ENCODE results near the gene ROM1. TPM values are rescaled to one million over a fixed set of nuclear protein-coding genes. Genes with fewer than 3 reads are reported as not detected.
A peak's percentile ranks its signal among the peaks of the same experiment; 100 is the strongest.
"Not testable (repeated sequence)": the region's sequence is repeated elsewhere in the genome, so short reads cannot be mapped to it uniquely, and the experiment has no call there.

ROM1 gene
- total RNA-seq, 1 donor from 2014 or later, result 2.1 TPM

DNA sequence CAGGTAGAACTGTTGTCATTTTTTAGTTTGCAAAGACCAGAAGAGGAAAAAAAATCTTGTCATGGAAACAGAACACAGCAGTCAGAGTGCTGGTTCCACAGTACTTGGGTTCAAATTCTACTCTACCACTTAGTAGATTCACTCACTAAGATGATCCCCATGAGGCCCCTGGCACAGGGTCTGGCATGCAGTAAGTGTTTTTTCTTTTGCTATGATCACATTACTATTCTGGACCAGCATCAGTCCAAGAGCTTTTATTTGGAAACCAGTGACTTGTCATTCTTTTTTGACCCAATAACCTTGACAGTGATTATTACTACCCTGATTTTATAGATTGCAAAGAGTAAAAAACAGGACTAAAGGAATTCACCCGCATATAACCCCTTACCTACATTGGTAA lies 43.4 kb upstream of the ROM1 start:
- TF ChIP-seq, protein P1, sequence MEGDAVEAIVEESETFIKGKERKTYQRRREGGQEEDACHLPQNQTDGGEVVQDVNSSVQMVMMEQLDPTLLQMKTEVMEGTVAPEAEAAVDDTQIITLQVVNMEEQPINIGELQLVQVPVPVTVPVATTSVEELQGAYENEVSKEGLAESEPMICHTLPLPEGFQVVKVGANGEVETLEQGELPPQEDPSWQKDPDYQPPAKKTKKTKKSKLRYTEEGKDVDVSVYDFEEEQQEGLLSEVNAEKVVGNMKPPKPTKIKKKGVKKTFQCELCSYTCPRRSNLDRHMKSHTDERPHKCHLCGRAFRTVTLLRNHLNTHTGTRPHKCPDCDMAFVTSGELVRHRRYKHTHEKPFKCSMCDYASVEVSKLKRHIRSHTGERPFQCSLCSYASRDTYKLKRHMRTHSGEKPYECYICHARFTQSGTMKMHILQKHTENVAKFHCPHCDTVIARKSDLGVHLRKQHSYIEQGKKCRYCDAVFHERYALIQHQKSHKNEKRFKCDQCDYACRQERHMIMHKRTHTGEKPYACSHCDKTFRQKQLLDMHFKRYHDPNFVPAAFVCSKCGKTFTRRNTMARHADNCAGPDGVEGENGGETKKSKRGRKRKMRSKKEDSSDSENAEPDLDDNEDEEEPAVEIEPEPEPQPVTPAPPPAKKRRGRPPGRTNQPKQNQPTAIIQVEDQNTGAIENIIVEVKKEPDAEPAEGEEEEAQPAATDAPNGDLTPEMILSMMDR (IDR thresholded peaks at IDR 0.05; ENCODE audit: unreplicated experiment), result no peak
- Mint-ChIP-seq H3K36me3 (ENCODE audit: low read depth, unreplicated experiment) (peaks cover 59% of the 10 kb centered on the region), H3K27me3 (ENCODE audit: unreplicated experiment) (no peaks in the 10 kb centered on the region), H3K4me1 (ENCODE audit: unreplicated experiment) (peaks cover 37% of the 10 kb centered on the region), H3K9me3 (ENCODE audit: unreplicated experiment) (no peaks in the 10 kb centered on the region), H3K27ac (ENCODE audit: unreplicated experiment) (no peak overlapping the region), H3K4me3 (ENCODE audit: unreplicated experiment) (no peak overlapping the region)
- DNase-seq (ENCODE audit: low spot score), result no peak

DNA sequence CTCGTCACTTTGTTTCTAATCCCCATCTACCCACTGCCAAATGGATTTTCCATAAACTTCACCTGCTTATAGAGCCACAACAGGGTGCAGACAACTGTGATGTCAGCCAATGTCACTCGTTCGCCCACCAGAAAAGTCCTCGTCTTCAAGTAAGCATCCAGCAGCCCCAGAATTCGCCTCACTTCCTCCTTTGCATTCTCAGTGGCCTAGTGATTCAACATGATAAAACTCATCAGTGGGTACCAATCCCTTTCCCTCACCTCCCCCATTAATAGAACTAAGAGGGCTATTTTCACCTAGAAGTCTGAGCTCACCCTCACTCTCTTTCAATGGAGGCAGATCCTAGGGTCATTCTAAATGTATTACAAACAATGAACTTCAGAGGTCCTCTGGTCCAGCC lies 42.2 kb upstream of the ROM1 start:
- not testable (repeated sequence) for H3K27me3 Mint-ChIP-seq (ENCODE audit: unreplicated experiment); H3K9me3 Mint-ChIP-seq (ENCODE audit: unreplicated experiment); DNase-seq (ENCODE audit: low spot score)
- Mint-ChIP-seq H3K4me1 (ENCODE audit: unreplicated experiment) (peaks cover 50% of the 10 kb centered on the region), H3K27ac (ENCODE audit: unreplicated experiment) (peak overlapping the region; percentile 20), H3K36me3 (ENCODE audit: low read depth, unreplicated experiment) (peaks cover 58% of the 10 kb centered on the region), H3K4me3 (ENCODE audit: unreplicated experiment) (peak overlapping the region; percentile 81)

DNA sequence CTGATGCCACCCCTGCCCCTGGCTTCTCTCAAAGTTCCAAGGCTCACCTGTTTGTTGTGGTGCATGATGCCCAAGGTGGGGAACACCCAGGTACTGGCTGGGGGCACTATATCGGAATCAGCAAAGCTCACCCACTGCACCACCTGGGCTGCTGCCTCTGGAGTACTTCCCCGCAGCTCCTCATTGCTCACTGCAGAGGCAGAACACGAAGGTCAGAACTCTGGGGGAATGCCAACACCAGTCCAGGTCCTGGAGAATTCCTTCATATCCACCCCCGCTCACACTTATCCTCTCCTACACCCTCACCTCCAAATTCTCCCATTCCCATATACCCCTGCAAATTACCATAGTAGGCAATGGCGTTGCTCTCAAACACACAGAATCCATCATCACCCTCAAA lies 41.6 kb upstream of the ROM1 start:
- DNase-seq (ENCODE audit: low spot score); H3K9me3 Mint-ChIP-seq (ENCODE audit: unreplicated experiment); H3K27me3 Mint-ChIP-seq (ENCODE audit: unreplicated experiment): not testable (repeated sequence)
- Mint-ChIP-seq H3K4me1 (ENCODE audit: unreplicated experiment) (peaks cover 56% of the 10 kb centered on the region), H3K27ac (ENCODE audit: unreplicated experiment) (peak overlapping the region; percentile 49), H3K36me3 (ENCODE audit: low read depth, unreplicated experiment) (peaks cover 54% of the 10 kb centered on the region), H3K4me3 (ENCODE audit: unreplicated experiment) (peak overlapping the region; percentile 99)

DNA sequence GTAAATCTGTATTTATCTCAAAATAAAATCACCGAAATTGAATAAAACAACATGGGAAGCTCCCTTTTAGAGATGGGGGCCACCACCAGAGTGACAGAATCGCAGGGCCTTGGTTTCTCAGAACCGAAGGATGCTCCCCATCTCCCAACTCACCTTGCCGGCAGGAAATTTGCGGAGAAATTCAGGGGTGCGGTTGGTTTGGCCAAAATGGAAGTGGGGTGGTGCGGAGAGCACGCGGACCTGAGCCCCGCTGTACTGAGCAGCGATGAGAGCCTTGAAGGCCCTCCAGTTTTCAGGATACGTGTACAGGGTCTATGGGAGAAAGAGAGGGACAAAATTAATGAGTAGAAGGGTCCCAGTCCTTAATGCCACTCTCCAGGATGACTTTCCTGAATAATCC lies 40.6 kb upstream of the ROM1 start:
- peaks cover 8% of the 10 kb centered on the region for H3K27me3 Mint-ChIP-seq (ENCODE audit: unreplicated experiment)
- no peaks in the 10 kb centered on the region for H3K9me3 Mint-ChIP-seq (ENCODE audit: unreplicated experiment)
- peaks cover 62% of the 10 kb centered on the region for H3K4me1 Mint-ChIP-seq (ENCODE audit: unreplicated experiment)

DNA sequence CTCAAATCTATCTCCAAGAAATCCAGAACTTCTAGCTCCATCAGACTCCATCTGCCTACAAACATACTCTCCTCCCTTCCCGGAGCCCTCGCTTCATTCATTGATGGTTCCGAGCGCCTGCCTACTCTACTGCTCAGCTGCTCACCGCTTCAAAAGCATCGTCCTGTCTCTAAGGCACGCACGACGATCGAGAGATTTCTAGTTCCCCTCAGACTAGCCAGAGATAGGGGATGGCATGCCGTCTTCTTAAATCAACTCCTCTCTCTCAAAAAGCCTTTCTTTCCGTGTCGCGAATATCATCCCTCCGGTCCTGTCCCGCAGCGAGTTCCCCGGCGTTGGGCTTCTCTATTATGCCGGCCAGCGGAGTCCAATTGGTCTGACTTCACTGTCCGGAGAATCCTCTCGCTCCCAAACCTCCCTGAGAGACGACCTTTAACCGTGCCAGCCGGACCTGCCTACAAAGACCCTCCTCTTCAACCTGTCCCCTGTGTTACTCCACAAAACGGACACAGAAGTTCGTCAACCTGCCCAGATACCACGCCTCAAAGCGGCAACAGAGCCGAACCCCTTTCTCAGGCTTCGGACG lies 40.0 kb upstream of the ROM1 start:
- Mint-ChIP-seq H3K4me1 (ENCODE audit: unreplicated experiment) (peaks cover 67% of the 10 kb centered on the region), H3K4me3 (ENCODE audit: unreplicated experiment) (peak overlapping the region; percentile 99), H3K27ac (ENCODE audit: unreplicated experiment) (peak overlapping the region; percentile 77), H3K9me3 (ENCODE audit: unreplicated experiment) (no peaks in the 10 kb centered on the region), H3K27me3 (ENCODE audit: unreplicated experiment) (peaks cover 10% of the 10 kb centered on the region), H3K36me3 (ENCODE audit: low read depth, unreplicated experiment) (peaks cover 47% of the 10 kb centered on the region)
- TF ChIP-seq, protein P1 (IDR thresholded peaks at IDR 0.05; ENCODE audit: unreplicated experiment), result no peak
- DNase-seq (ENCODE audit: low spot score), result peak; percentile 22

More for the DNA sequence above, 40.6 kb upstream of the ROM1 start:
- TF ChIP-seq, protein P1 (IDR thresholded peaks at IDR 0.05; ENCODE audit: unreplicated experiment), result no peak
- Mint-ChIP-seq H3K4me3 (ENCODE audit: unreplicated experiment) (peak overlapping the region; percentile 99), H3K36me3 (ENCODE audit: low read depth, unreplicated experiment) (peaks cover 49% of the 10 kb centered on the region), H3K27ac (ENCODE audit: unreplicated experiment) (no peak overlapping the region)
- no peak for DNase-seq (ENCODE audit: low spot score)

DNA sequence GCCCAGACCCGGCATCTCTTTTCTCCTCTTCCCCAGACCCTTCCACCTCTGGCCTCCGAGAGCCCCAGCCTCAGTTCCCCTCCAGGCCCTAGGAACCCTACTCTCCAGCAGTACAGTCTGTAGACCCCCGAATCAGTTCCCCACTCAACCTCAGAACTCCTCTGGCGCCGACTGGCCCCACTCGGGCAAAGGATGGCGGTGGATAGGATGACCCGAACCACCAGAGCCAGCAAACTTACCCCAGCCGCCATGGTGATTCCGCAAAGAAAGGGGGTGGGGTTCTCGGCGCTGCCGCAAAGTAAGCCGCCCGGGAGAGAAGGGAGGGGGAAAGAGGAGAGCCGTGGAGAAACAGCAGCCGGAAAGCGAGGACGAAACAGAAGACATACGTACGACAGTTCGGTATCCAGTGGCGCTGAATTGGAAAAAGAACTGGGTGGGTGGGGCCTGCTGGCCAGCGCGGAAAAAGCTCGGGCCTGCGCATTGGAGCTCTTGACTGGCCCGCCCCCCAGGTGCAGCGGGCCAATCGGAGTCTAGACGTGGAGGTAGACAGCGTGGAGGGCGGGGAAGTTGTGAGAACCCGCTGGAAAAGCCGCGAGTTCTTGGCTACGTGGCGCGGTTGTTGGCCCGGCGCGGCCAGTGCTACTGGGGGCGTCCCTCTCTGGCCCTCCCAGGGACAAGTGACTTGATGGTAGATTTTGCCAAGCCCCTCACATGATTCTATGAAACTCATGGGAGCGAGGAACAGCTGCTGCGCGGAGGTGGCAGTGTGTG lies 39.3 kb upstream of the ROM1 start, which contains the start of gene EEF1G:
Gene EEF1G, minus strand, starts transcription at position 300 of the 771 bp plus-strand sequence. Its CDS starts 49 bp downstream, at position 251.
- H3K4me3 Mint-ChIP-seq (ENCODE audit: unreplicated experiment), result peak within 1 kb of the TSS; percentile 99

More for the DNA sequence above, 39.3 kb upstream of the ROM1 start, which contains the start of gene EEF1G:
- Mint-ChIP-seq H3K27ac (ENCODE audit: unreplicated experiment) (peak within 1 kb of the TSS; percentile 96), H3K36me3 (ENCODE audit: low read depth, unreplicated experiment) (peaks cover 47% of the 10 kb centered on the region), H3K9me3 (ENCODE audit: unreplicated experiment) (no peaks in the 10 kb centered on the region), H3K4me1 (ENCODE audit: unreplicated experiment) (peaks cover 70% of the 10 kb centered on the region), H3K27me3 (ENCODE audit: unreplicated experiment) (peaks cover 10% of the 10 kb centered on the region)
- TF ChIP-seq, protein P1 (IDR thresholded peaks at IDR 0.05; ENCODE audit: unreplicated experiment), result no peak
- peak; percentile 96 for DNase-seq (ENCODE audit: low spot score)
